ENCODE results near the gene CENPN.

The CENPN gene

DNA sequence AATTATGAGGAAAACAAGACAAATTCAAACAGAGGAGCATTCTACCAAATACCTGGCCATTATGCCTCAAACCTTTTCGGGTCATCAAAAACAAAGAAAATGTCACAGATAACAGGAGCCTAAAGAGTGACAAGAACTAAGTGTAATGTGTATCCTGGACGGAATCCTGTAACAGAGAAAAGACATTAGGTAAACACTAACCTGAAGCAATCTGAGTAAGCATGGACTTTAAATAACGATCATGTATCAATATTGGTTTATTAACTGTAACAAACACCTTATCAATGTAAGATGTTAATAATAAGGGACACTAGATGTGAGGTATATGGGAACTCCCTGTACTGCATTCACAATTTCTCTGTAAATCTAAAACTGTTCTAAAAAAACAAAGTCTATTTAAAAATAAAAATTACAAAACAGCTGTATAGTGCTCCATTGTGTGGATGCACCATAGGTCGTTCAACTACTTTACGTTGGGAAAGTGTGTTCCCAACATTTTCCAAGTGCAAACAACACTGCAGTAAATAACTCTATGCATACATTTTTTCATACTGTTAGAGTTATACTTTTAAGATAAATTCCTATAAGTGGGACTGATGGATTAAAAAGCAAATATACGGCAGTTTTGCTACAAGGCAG is 15.1 kb upstream of the CENPN start:
- DNase-seq (ENCODE audit: low read depth), result no peak

DNA sequence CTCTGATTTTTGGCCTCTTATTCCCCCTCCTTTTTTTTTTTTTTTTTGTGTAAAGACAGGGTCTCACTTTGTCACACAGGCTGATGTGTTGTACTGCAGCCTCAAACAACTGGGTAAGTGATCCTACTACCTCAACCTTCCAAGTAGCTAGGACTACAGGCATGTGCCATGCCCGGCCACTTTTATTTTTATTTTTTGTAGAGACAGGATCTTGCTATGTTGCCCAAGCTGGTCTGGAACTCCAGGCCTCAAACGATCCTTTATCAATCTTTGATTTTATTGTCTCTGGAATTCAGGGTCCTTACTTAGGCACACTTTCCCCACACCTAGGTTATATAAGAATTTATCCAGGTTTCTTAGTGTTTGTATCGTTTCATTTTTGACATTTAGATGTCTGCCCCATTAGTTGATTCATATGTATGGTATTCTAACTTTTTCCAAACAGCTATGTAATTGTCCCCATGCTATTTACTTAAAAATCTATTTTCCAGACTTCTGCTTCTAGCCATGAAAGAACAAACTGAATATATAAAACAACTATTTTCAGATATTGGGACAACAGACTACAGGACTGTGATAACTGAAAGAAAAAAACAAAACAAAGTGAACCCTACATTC is 14.2 kb upstream of the CENPN start:
- no peak for DNase-seq (ENCODE audit: low read depth)

DNA sequence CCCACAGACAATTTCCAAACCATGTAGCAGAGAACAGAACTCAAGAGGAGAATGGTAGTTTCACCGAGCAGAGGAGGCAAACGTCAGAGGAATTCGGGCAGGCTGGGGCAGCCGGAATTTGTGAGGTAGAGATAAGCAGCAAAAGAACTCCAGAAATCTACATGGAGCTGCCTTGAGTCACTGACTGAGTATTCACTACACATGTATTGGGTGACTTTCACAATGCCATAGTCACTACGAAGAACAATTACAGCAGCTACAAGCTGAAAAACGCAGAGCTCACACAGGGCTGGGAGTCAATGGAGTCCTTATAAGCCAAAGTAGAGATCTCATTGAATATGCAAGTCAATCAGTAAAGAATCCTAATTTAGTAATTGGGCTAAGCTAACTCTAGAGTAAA is 13.7 kb upstream of the CENPN start:
- peak; percentile 98 for DNase-seq (ENCODE audit: low read depth)

DNA sequence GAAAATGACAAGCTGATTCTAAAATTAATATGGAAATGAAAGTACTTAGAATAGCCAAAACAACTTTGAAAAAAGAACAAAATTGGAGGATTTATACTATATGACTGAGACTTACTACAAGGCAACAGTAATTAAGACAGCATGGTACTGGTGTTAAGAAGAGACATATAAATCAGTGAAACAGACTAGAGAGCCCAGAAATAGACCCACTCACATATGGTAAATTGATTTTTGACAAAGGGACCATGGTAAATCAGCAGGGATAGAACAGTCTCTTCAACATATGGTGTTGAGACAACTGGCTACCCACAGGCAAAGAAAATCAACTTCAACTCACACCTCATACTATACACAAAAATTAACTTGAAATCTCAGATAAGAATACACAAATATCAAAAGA is 13.2 kb upstream of the CENPN start:
- no peak for DNase-seq (ENCODE audit: low read depth)

DNA sequence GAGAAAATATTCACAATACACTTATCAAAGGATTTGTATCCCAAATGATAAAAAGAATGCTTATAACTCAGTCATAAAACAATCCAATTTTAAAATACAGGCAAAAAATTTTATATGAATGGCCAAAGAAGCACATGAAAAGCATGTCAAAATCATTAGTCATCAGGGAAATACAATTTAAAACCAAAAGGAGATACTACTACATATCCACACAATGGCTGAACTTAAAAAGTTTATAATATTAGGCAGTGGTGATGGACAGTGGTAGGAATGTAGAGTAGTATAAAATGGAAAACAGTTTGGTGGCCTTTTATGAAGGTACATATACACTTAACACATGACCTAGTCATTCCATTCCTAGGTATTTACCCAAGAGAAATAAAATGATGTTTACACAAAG is 12.6 kb upstream of the CENPN start:
- no peak for DNase-seq (ENCODE audit: low read depth)

DNA sequence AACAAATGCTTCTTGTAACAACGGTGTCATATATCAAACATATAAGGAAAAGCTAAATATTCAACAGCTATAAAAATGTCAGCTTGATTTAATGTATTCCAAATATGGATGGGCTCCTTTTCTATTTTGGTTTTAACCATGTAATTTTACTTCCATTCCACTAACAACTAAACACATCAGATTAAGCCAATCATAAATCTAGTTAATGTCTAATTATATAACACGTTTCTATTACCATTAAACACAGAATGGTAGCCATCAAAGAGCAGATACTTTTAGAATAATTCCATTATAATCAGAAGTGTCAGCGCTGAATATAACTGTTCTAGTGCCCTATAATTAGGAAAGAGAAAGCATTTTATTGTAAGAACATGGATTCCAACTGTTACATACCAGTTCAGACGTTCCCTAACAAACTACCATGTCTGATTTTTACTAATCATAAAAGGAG is 10.3 kb upstream of the CENPN start:
- no peak for DNase-seq (ENCODE audit: low read depth)

DNA sequence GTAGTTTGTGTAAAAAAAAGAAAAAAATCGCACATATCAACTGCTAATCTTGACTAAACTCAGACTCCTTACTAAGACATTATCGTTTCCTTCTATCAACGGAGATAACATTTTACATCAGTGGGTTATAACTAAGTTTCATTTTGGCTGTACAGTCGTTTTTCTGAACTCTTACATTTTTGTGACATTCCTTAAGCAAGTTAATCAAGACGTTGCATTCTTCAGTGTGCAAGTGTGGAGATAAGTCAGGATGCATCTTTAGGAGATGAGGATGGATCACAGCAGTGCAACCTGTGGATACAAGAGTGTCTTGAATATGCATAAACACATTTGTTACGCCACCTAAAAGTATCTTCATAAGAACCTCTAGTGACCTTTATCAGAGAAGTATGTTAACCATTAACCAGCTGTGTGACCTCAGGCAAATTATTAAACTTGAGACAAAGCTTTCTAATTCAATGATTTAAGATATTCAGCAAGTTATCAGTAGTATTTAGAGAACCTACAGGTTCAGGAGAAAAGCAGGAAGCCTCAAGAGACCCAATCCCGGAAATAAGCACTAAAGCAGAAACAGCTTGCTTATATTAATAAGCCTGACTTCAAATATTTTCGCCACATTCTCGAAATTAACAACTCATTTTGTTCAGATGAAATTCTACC is 9.7 kb upstream of the CENPN start:
- DNase-seq (ENCODE audit: low read depth), result peak; percentile 60

DNA sequence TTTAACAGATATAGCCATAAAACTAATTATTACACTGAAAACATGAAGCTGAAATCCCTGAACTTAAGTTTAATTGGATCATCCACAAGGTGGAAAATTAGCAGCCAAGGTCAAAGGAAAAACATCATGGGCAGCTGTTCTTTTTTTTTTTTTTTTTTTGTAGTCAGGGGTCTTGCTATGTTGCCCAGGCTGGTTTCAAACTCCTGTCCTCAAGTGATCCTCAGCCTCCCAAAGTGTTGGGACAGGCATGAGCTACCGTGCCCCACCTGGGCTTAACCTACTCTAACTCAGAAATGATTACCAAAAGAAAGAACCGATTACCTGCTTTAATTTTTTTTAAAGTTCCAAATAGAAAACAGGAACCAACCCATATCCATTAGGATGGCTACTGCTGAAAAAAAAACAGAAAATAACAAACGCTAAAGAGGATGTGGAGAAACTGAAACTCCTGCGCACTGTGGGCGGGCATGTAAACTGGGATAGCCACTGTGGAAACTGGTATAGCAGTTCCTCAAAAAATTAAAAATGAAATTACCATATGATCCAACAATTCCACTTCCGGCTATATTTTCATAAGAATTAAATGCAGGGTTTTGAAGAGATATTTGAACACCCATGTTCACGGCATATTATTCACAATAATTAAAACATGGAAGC is 8.9 kb upstream of the CENPN start:
- no peak for DNase-seq (ENCODE audit: low read depth)

DNA sequence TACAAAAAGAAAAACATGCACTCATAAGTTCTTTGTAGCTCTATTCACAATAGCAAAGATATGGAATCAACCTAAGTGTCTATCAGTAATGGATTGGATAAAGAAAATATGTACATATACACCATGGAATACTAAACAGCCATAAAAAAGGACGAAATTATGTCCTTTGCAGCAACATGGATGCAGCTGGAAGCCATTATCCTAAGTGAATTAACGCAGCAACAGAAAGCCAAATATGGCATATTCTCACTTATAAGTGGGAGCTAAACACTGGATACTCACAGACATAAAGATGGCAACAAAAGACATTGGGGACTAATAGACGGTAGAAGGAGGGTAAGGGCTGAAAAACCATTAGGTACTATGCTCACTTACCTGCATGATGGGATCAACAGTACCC is 6.1 kb upstream of the CENPN start:
- no peak for DNase-seq (ENCODE audit: low read depth)

DNA sequence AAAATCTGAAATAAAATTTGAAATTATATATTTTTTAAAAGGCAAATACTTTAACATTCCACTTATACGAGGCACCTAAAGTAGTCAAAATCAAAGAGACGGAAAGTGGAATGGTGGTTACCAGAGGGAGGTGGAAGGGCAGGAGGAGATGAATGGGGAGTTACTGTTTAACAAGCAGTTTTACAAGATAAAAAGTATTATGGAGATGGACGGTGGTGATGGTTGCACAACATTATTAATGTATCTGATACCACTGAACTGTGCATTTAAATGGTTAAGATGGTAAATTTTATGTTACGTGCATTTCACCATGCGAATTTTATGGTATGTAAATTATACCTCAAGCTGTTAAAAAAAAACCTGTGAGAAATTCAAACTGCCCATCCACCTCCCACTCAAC is 5.7 kb upstream of the CENPN start:
- DNase-seq (ENCODE audit: low read depth), result peak; percentile 52

DNA sequence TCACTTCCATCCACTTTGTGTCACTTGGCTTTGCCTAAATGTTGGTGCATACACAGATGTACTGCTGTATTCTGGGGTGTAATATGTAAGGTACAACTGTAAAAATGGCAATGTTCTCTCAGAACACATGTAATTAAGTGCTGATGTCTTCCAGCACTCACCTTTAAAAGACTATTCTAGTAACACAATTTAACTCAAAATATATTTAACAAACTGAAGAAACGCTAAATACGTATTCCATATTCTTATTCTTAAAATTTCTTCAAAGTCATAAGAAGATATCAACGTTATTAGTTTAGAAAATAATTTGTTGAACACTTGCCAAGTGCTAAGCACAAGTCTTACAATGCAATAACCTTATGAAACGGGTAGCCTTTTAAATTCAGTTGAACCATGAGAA is 4.0 kb upstream of the CENPN start:
- no peak for DNase-seq (ENCODE audit: low read depth)

DNA sequence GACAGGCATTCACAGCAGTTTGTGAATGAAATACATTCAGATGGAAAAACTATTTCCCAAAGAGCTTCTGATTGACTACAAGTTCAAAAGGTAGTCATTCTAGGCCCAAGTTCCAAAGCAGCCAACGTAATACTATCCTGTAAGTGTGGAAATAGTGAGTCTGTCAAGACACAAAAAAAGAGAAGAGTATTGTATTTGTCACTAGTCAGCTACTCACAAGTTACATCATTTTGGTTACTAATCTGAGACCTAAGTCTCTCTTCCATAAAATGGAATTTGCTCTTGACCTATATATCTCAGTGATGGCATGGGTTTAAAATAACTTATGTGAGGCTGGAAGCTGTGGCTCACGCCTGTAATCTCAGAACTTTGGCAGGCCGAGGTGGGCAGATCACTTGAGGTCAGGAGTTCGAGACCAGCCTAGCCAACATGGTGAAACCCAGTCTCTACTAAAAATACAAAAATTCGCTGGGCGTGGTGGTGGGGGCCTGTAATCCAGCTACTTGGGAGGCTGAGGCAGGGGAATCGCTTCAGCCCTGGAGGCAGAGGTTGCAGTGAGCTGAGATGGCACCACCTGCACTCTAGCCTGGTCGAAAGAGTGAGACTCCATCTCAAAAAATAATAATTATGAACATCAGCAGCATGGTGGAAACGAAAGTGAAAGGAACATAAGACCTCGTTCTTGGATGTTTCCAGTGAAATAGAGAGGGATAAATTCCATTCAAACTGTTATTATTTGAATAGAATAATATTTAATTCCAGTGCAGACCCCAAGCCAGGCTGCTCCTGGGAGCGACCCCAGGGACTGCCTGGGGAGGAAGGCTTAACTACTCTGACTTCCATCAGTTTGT is 3.2 kb upstream of the CENPN start:
- peak; percentile 81 for DNase-seq (ENCODE audit: low read depth)

DNA sequence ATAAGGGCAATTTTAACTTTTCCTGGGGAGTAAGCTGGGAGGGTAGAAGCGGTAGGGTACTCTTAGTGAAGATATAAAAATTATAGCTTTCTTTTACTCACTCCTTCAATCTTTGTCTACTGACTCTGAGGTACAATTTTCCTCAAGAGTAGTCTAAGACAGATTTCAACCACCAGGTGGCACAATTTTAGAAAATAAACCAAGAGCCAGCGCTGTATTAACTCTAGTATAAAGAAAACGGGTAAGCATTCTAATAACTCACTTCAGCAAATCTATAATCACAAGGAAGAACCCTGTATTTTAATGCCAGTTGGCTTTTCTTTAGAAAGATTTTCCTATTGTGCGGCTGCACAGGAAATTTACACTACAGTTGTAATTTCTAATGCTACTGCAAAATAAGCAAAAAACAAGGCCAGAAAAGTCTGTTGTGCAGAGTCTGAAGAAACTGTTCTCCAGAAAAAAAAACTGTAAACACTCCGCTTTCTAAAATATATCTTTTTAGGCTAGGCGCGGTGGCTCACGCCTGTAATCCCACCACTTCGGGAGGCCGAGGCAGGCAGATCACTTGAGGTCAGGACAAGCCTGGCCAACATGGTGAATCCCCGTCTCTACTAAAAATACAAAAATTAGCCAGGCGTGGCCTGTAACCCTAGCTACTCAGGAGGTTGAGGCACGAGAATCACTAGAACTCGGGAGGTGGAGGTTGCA is 2.2 kb upstream of the CENPN start:
- DNase-seq (ENCODE audit: low read depth), result peak; percentile 82

DNA sequence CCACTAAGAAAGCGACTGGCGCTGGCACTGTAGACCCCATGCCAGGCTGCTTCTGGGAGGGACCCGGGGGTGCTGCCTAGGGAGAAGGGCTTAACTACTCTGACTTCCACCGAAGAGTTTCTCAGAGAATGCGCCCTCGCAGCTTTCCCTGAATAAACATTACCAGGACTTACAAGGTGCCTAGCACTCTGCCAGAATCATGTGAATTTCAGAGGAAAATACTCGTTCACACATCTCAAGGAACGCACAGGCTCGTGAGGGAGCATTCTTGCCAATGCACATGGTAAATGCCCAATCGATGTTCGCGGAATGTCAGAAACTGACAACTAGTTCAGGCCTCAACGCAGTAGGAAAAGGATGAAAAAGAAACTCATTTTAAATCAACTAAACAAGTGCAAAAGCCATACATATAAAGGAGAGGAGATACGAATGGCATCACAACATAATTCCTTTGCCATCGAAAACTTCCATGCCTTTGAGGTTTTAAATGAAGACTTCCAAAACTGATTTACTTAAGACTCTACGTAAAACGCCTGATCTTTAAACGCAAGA is 1.3 kb upstream of the CENPN start:
- DNase-seq (ENCODE audit: low read depth), result no peak

DNA sequence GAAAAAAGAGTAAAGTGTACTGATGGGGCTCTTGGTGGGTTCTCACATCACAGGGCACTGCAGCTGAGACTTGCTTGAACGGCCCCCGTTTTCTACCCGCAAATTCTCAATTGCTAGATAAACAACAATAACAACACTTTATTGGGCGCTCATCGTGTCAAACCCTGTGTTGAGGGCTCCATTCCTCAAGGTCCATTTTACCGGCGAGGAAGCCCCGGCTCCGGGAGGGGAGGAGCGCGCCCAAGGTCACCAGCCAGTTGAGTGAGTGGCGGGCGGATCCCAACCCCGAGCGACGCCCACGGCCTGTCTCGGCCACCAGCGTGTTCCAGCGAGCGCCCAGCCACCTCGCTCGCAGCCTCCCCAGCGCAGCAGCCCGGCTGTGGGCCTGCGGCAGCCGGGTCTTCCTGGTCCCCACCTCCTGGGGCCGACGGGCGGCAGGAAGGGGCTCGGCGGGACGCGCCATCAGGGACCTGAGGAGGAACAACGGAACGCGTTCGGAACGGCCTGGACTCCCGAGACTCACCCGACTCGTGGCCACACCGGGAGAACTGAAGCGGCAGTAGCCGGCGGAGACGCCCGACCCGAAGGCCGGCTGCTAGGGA is 702 bp upstream of the CENPN start:
- DNase-seq (ENCODE audit: low read depth), result peak; percentile 30

DNA sequence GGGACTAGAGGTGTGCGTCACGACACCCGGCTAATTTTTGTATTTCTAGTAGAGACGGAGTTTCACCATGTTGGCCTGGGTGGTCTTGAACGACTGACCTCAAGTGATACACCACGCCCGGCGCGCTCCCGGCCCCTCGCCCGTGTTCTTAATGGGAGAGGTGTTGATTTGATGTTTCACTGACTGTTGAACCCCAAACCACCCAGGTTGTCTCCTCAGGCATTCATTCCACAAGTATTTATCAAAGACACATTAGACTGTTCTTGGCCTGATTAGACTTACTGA is 1.4 kb downstream of the CENPN start:
- DNase-seq (ENCODE audit: low read depth), result no peak

DNA sequence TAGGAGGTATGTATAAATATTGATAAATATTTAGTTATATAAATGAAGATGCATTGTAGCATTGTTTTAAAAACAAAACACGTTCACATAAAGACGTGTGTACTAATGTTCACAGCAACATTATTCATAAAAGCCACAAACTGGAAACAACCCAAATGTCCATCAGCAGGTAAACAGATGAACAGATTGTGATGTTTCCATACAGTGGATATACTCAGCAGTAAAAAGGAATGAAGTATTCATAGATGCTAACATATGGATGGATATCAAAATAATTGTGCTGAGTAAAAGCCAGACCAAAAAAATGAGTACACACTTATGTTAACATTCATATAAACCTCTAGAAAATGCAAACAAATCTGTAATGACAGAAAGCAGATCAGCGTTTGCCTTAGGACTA is 6.0 kb downstream of the CENPN start:
- no peak for DNase-seq (ENCODE audit: low read depth)

DNA sequence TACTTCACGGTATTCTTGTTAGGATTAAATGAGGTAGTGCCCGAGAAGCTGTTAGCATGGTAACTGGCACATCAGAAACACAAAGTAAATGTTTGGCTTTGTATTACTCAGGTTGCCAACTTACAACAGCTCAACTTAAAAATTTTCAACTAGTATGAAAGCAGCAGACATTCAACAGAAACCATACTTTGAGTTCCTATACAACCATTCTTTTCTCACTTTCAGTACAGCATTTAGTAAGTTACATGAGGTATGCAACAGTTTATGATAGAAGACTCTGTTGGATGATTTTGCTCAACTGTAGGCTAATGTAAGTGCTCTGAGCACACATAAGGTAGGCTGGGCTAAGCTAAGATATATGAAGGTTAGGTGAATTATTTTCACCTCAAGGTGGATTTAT is 7.7 kb downstream of the CENPN start:
- DNase-seq (ENCODE audit: low read depth), result no peak

DNA sequence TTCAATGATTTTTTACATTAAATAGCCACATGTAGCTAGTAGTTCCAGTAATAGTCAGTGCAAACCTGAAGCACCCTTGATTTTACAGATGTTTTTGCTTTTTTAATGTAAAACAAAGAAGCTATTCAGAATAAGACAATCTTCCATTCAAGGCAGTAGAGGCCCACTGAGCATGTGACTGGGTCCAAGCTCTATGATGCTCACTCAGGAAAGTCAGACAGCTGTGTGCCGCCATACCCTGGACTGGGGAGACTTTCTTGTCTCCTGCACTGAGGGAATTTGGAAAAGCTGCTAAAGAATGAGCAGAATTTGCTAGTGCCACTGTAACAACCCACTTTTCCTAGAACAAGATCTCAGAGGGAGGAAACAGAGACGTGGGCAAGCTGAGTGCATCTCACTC is 11.5 kb downstream of the CENPN start:
- no peak for DNase-seq (ENCODE audit: low read depth)

DNA sequence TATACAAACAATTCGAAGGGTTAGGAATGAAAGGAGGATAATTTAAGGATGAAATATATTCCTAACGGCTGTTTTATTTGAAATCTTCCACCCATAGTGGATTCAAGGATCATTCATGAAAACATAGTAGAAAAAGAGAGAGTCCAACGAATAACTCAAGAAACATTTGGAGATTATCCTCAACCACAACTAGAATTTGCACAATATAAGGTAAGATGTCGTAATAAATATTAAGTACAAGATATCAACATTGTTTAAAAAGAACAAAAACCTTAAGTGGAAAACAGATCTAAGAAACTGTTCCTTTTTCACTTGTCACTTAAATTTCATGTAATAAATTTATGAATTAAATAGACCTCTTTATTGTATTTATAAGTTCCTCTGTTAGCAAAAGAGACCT is 19.4 kb downstream of the CENPN start:
- peak; percentile 68 for DNase-seq (ENCODE audit: low read depth)

Measured in amniotic epithelial cell (primary cell).